ENCODE measurements around the gene SCN7A.

DNA sequence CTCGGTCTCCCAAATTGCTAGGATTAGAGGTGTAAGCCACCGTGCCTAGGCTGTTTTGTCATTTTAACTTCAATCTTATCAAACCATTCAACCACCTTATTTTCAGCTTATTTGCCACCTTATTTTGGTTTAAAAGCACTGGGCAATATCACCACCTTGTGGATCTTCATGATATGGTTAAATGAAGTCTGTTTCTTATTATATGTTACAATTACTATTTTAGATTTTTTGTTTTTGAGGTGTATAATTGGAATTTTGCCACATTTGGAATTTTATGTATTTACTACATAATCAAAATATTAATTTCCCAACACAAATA is 74.5 kb downstream of the SCN7A start:
- TF ChIP-seq, protein P1, sequence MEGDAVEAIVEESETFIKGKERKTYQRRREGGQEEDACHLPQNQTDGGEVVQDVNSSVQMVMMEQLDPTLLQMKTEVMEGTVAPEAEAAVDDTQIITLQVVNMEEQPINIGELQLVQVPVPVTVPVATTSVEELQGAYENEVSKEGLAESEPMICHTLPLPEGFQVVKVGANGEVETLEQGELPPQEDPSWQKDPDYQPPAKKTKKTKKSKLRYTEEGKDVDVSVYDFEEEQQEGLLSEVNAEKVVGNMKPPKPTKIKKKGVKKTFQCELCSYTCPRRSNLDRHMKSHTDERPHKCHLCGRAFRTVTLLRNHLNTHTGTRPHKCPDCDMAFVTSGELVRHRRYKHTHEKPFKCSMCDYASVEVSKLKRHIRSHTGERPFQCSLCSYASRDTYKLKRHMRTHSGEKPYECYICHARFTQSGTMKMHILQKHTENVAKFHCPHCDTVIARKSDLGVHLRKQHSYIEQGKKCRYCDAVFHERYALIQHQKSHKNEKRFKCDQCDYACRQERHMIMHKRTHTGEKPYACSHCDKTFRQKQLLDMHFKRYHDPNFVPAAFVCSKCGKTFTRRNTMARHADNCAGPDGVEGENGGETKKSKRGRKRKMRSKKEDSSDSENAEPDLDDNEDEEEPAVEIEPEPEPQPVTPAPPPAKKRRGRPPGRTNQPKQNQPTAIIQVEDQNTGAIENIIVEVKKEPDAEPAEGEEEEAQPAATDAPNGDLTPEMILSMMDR (optimal IDR thresholded peaks at IDR 0.05 in 1 of 3, IDR thresholded peaks at IDR 0.05 in 1 of 3, conservative IDR thresholded peaks at IDR 0.05 in 1 of 3; ENCODE audit: extremely low read depth in 1 of 3, insufficient read depth in 2 of 3, low read length in 3 of 3) = peak in 2 of 3 experiments; percentile 35 to 47
- no peak for TF ChIP-seq EZH2 (IDR thresholded peaks at IDR 0.05; ENCODE audit: low read length)
